Thyroid gland (tissue), 4 donors: ENCODE results near the gene GNLY.

Experiments used
- POLR2A ChIP-seq, 2 donors: fragments of 450-650 bp; IDR thresholded peaks; one replicate each; pipeline ENCODE4 v1.6.1; 2017; ENCODE audit warnings: antibody characterized with exemption in 2 of 2, mild to moderate bottlenecking in 2 of 2, moderate library complexity in 1 of 2
- TF ChIP-seq, protein P1 (sequence below), 6 experiments: fragments of 200-600 bp in 3 of 6; fragments of 450-650 bp in 3 of 6; sonication (generic) in 3 of 6; IDR thresholded peaks; one replicate each; pipeline ENCODE4 v1.5.1; 2016 to 2019; ENCODE audit warnings: antibody characterized with exemption in 6 of 6, mild to moderate bottlenecking in 2 of 6, inconsistent platforms in 1 of 6, moderate library complexity in 1 of 6

GRCh38 chr2:85647823-85648526 is 46.2 kb upstream of the GNLY start:
- TF ChIP-seq, protein P1, sequence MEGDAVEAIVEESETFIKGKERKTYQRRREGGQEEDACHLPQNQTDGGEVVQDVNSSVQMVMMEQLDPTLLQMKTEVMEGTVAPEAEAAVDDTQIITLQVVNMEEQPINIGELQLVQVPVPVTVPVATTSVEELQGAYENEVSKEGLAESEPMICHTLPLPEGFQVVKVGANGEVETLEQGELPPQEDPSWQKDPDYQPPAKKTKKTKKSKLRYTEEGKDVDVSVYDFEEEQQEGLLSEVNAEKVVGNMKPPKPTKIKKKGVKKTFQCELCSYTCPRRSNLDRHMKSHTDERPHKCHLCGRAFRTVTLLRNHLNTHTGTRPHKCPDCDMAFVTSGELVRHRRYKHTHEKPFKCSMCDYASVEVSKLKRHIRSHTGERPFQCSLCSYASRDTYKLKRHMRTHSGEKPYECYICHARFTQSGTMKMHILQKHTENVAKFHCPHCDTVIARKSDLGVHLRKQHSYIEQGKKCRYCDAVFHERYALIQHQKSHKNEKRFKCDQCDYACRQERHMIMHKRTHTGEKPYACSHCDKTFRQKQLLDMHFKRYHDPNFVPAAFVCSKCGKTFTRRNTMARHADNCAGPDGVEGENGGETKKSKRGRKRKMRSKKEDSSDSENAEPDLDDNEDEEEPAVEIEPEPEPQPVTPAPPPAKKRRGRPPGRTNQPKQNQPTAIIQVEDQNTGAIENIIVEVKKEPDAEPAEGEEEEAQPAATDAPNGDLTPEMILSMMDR (IDR thresholded peaks at IDR 0.05) = no peak
- no peak for TF ChIP-seq POLR2A (IDR thresholded peaks at IDR 0.05)
